ENCODE results near the gene ATXN10. TPM values are rescaled to one million over a fixed set of nuclear protein-coding genes. Genes with fewer than 3 reads are reported as not detected.

The ATXN10 gene
- total and polyA plus RNA-seq, 2 of the 13 experiments (the other 11 are each of a cell fraction or from before 2014, with no cell fraction given): 60.1 to 194 TPM

DNA sequence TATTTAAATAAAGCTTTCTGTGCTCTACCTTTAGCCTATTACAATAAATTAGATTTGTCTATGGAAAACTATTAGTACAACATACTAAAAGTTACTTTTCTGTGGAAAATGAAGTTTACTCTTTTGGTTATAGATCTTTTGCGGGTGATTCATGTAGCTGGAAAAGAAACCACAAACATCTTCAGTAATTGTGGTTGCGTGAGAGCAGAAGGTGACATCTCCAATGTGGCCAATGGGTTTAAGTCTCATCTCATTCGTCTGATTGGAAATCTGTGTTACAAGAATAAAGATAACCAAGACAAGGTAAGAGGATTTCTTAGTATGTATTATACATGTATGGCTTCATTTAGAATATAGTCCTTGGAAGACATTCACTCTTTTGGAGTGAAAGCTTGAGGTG is 68.6 kb downstream of the ATXN10 start:
- Histone ChIP-seq H3K9ac (ENCODE audit: insufficient read depth, low read depth, low read length) (no peak overlapping the region), H2AFZ (ENCODE audit: low read length) (no peak overlapping the region), H4K20me1 (ENCODE audit: insufficient read depth, low read length) (no peaks in the 10 kb centered on the region), H3K9me3 (ENCODE audit: low read length) (no peaks in the 10 kb centered on the region), H3K79me2 (ENCODE audit: insufficient read depth, low read length) (peaks cover 3% of the 10 kb centered on the region), H3K4me1 (ENCODE audit: insufficient read depth, low read length) (peaks cover 51% of the 10 kb centered on the region), H3K4me2 (ENCODE audit: low read depth, low read length) (no peak overlapping the region), H3K4me3 (replicated peaks in 1 of 3; ENCODE audit: insufficient read depth in 1 of 3, low read depth in 2 of 3, low read length in 3 of 3) (no peak overlapping the region), H3K36me3 (replicated peaks in 1 of 2; ENCODE audit: control insufficient read depth in 1 of 2, insufficient read depth in 2 of 2, low read length in 2 of 2) (peaks cover 7 to 48% of the 10 kb centered on the region in 2 experiments), H3K27ac (ENCODE audit: extremely low read length, insufficient read depth, low read length) (no peak overlapping the region), H3K27me3 (ENCODE audit: control insufficient read depth in 1 of 2, insufficient read depth in 2 of 2, low read length in 2 of 2) (no peaks in the 10 kb centered on the region)
- DNase-seq (ENCODE audit: low spot score) (no peak), FAIRE-seq (no peak), ATAC-seq (no peak)
- BruUV-seq (replicated peaks): no TSS peak
- POLR2A ChIA-PET: no interaction called here
- intact Hi-C loops (cut with micrococcal nuclease; ENCODE audit: unreplicated experiment) (no loop called here), in situ Hi-C loops (cut with HindIII; ENCODE audit: extremely low pct_ligation_motif_present, low pct_unique_long_range_greater_than_20kb) (no loop called here)
- no peak for TF ChIP-seq ZNF660 (CRISPR knock-in tag; IDR thresholded peaks at IDR 0.05; ENCODE audit: borderline replicate concordance, low read depth)
- no peak for TF ChIP-seq HNRNPUL1 (IDR thresholded peaks at IDR 0.05; ENCODE audit: low read depth, low read length)
- TF ChIP-seq, protein P1, sequence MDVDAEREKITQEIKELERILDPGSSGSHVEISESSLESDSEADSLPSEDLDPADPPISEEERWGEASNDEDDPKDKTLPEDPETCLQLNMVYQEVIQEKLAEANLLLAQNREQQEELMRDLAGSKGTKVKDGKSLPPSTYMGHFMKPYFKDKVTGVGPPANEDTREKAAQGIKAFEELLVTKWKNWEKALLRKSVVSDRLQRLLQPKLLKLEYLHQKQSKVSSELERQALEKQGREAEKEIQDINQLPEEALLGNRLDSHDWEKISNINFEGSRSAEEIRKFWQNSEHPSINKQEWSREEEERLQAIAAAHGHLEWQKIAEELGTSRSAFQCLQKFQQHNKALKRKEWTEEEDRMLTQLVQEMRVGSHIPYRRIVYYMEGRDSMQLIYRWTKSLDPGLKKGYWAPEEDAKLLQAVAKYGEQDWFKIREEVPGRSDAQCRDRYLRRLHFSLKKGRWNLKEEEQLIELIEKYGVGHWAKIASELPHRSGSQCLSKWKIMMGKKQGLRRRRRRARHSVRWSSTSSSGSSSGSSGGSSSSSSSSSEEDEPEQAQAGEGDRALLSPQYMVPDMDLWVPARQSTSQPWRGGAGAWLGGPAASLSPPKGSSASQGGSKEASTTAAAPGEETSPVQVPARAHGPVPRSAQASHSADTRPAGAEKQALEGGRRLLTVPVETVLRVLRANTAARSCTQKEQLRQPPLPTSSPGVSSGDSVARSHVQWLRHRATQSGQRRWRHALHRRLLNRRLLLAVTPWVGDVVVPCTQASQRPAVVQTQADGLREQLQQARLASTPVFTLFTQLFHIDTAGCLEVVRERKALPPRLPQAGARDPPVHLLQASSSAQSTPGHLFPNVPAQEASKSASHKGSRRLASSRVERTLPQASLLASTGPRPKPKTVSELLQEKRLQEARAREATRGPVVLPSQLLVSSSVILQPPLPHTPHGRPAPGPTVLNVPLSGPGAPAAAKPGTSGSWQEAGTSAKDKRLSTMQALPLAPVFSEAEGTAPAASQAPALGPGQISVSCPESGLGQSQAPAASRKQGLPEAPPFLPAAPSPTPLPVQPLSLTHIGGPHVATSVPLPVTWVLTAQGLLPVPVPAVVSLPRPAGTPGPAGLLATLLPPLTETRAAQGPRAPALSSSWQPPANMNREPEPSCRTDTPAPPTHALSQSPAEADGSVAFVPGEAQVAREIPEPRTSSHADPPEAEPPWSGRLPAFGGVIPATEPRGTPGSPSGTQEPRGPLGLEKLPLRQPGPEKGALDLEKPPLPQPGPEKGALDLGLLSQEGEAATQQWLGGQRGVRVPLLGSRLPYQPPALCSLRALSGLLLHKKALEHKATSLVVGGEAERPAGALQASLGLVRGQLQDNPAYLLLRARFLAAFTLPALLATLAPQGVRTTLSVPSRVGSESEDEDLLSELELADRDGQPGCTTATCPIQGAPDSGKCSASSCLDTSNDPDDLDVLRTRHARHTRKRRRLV (CRISPR knock-in tag; IDR thresholded peaks at IDR 0.05): no peak
- TF ChIP-seq ZNF33A (CRISPR knock-in tag; IDR thresholded peaks at IDR 0.05; ENCODE audit: borderline replicate concordance): no peak
- no peak for TF ChIP-seq ZFP62 (CRISPR knock-in tag; IDR thresholded peaks at IDR 0.05)
- TF ChIP-seq PLRG1 (conservative IDR thresholded peaks at IDR 0.05): no peak
- no peak for TF ChIP-seq TOPORS (CRISPR knock-in tag; IDR thresholded peaks at IDR 0.05)
- TF ChIP-seq ZNF672 (CRISPR knock-in tag; IDR thresholded peaks at IDR 0.05): no peak
- no peak for TF ChIP-seq DNMT3B (CRISPR knock-in tag; conservative IDR thresholded peaks at IDR 0.05)
- TF ChIP-seq, protein P2, sequence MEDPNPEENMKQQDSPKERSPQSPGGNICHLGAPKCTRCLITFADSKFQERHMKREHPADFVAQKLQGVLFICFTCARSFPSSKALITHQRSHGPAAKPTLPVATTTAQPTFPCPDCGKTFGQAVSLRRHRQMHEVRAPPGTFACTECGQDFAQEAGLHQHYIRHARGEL (CRISPR knock-in tag; IDR thresholded peaks at IDR 0.05): no peak
- TF ChIP-seq, protein P3, sequence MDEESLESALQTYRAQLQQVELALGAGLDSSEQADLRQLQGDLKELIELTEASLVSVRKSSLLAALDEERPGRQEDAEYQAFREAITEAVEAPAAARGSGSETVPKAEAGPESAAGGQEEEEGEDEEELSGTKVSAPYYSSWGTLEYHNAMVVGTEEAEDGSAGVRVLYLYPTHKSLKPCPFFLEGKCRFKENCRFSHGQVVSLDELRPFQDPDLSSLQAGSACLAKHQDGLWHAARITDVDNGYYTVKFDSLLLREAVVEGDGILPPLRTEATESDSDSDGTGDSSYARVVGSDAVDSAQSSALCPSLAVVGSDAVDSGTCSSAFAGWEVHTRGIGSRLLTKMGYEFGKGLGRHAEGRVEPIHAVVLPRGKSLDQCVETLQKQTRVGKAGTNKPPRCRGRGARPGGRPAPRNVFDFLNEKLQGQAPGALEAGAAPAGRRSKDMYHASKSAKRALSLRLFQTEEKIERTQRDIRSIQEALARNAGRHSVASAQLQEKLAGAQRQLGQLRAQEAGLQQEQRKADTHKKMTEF (CRISPR knock-in tag; IDR thresholded peaks at IDR 0.05): no peak
- TF ChIP-seq ZFP90 (CRISPR knock-in tag; IDR thresholded peaks at IDR 0.05; ENCODE audit: borderline replicate concordance): no peak
- no peak for TF ChIP-seq ZNF382 (CRISPR knock-in tag; IDR thresholded peaks at IDR 0.05; ENCODE audit: borderline replicate concordance)
- TF ChIP-seq ZNF33B (CRISPR knock-in tag; IDR thresholded peaks at IDR 0.05): no peak
- TF ChIP-seq SRF (IDR thresholded peaks at IDR 0.05; ENCODE audit: low read depth, low read length): no peak
- no peak for TF ChIP-seq NBN (conservative IDR thresholded peaks at IDR 0.05)
- TF ChIP-seq TOE1 (CRISPR knock-in tag; IDR thresholded peaks at IDR 0.05): no peak
- TF ChIP-seq ARID2 (CRISPR knock-in tag; IDR thresholded peaks at IDR 0.05; ENCODE audit: borderline replicate concordance): no peak
- CTCF ChIA-PET (ENCODE audit: low intra/inter-chr PET ratio, low total read pairs): no interaction called here
- WGBS (ENCODE audit: low lambda C conversion rate): 97% methylated on average over 3 of the region's 3 CpGs

All from HepG2 (cell line).